ENCODE results near the gene CD101.

The CD101 gene

DNA sequence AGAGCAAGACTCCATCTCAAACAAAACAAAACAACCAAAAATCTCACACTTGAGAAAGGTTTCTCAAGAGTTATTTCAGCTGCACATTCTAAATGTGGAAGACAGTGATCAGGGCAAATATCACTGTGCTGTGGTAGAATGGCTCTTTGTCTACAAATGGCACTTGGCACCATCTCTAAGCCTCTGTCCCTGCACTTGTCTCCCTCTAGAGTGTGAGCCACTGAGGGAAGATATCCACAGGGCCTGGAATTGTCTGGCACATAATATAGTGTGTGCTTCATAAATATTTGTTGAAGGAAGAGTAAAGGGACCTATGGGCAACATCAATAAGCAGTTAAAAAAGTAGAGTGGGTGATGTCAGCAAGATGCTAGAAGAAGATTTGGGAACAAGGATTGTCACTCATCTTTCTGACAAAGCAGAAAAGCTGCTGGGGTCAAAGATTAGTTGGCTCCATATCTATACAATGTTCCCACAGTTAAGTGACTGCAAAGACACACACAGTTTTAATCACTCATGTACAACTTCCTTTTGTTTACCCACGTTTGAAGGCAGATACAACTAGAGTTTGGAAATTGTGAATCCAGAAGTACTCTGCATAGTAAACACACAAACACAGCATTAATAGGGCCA is 19.1 kb downstream of the CD101 start:
- DNase-seq, result no peak

DNA sequence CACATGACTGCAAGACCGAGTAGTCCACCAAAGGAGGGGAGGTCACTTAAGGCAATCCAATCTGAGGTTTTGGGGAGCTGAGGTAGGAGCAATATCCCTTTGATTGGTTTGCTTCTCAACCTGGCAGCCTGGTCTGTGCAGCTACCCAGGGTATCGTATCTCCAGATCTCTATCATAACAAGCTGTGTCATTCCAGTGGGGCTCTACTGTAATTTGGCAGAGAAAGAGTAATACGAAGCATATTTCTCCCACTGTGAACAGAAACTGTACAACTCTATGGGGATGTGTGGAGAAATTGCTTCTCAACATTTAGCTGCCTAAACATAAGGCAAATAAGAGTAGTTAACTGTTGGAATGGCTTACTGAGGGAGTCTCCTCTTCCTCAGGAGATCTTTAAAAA is 20.6 kb downstream of the CD101 start:
- no peak for DNase-seq

DNA sequence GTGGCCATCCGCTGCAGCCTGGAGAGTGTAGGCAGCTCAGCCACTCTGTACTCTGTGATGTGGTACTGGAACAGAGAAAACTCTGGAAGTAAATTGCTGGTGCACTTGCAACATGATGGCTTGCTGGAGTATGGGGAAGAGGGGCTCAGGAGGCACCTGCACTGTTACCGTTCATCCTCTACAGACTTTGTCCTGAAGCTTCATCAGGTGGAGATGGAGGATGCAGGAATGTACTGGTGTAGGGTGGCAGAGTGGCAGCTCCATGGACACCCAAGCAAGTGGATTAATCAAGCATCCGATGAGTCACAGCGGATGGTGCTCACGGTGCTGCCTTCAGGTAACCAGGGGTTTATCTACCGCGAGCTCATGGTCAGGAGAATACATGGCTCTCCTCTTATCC is 24.0 kb downstream of the CD101 start:
- DNase-seq, result no peak

DNA sequence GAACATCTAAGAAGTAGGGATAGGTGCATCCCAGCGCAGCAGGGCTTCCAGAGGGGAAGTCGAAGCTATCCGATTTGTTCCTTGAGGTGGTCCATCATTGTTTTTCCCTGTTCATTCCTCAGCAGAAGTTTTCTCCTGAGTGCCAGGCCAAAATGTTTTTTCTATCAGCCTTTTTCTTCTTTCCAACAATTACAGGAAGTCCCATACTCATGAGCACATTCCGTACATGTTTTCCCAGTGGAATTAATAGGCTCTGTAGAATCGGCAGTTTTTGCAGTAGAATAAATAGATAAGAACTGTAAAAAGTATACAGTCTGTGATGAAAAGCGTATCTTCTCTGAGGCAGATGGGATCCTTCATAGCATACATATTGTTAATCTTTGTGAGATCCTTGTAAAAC is 24.8 kb downstream of the CD101 start:
- no peak for DNase-seq

DNA sequence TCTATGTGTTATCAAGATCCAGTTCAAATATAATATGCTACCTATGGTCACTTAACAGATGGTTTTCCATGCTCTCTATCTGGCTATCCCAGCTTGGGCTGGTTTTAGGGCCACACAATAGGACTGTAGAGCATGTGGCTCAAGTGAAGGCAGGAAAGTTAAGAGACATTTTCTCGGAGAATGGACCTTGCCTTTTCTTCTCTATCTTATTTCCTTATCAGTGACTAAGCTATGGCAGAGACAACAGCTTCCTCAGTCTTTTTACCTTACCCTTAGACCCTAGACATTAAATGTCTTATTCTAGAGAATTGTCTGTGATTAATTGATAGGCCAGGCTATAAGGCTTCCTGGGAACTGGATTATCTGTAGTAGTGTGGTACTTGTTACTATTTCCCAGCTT is 28.1 kb downstream of the CD101 start:
- no peak for DNase-seq

DNA sequence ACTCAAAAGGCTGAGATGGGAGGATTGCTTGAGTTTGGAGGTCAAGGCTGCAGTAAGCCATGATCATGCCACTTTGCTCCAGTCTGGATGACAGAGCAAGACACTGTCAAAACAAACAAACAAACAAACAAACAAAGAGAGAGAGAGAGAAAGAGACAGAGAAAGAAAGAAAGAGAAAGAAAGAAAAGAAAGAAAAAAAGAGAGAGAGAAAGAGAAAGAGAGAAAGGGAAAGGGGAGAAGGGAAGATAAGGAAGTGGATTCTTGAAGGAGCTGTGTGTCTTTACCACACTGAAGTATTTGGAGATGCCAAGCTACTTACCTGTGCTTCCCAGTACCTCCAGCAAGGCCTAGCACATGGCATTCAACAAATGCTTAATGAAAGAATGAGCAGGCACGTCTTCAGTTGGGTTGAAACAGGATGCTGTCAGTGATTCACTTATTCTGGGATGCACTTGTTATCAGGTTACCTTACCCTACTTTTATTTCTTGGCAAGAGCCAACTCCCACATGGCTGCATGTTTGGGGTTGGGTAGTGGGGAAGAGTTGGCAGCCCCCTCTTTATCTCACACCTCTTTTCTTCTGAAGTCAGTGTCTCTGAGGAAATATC is 28.8 kb downstream of the CD101 start:
- DNase-seq, result no peak

DNA sequence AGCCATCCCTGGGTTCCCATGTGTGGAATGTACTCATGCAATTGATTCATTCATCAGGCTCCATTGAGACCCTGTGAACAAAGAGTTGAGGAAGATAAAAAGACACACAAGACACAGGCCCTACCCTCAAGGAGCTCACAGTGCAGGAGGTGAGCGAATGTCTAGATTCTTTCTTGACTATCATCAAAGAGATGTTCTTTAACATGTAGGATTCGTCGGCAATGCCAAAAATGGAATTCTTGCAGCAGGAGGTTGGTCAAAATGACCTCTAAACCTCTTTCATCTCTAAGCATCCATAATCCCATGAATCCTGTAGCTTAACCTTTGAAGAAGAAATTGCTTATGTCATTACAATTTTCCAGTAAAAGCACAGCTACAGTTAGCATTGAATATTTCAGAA is 30.7 kb downstream of the CD101 start:
- DNase-seq, result no peak

DNA sequence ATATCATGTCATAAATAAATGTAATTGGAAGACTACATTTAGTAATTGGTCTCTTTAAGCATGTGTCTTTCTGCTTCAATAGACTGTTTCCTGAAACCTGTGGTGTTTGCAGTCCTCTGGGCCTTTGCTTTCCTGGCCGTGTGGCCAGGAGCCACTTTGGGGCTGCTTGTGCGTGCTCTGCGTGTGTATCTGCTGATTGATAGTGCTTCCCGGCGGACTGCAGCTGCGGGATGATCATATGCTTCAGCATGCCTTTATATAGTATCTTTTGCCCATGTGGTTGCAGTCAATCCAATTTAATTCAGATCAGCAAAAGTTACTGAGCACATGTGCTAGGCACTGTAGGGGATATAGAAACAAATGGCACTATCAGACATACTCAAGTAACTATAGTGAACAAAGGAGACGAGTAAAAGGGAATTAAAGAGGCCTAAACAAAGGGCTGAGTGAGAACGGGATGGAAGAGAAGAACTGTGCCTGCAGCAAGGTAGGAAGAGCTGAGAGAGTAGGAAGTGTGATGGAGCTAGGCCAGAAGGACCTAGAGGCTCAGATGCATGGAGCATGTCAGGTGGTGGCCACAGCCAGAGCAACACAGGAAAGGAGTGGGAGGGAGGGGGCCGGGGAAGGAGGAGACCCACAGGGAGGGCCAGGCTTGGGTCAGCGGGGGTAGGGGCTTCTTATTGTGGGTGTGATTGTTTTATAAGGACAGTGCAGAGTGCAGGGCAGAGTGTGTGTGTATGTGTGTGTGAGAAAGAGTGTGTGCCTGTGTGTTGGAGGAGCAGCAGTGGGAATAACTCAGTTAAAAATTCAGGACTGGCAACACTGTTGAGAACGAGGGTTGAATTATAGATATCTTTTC is 31.4 kb downstream of the CD101 start:
- no peak for DNase-seq

DNA sequence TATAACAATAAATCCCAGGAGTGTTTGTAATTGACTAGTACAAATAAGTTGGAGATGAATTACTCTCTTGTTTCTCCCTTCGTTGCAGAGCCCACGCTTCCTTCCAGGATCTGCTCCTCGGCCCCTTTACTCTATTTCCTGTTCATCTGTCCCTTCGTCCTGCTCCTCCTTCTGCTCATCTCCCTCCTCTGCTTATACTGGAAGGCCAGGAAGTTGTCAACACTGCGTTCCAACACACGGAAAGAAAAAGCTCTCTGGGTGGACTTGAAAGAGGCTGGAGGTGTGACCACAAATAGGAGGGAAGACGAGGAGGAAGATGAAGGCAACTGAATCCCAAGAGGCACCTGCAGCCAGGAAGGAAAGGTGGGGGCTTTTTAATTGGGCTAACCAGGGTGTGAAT is 32.2 kb downstream of the CD101 start:
- no peak for DNase-seq

DNA sequence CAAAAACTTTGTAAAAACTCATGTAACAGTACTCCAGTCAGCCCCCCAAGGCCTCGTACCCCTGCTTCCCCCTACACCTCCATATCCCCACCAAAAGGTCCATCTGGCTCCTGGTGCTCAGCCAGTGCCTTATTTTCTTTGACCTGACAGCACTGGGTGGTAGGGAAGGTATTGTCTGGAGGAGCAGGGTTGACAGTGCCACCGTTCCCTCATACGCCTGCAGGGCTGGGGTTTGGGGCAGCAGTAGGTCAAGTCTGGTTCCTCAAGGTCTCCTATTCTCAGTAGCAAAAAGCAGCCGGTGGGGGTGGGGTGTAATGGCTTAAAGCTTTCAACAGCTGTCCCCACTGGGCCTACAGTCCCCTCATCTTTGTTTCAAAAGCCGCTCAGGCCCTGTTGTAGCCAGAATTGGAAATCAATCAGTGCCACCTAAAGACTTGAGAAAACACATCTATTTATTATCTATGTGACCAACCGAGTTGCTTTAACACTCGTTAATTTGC is 33.3 kb downstream of the CD101 start:
- no peak for DNase-seq

DNA sequence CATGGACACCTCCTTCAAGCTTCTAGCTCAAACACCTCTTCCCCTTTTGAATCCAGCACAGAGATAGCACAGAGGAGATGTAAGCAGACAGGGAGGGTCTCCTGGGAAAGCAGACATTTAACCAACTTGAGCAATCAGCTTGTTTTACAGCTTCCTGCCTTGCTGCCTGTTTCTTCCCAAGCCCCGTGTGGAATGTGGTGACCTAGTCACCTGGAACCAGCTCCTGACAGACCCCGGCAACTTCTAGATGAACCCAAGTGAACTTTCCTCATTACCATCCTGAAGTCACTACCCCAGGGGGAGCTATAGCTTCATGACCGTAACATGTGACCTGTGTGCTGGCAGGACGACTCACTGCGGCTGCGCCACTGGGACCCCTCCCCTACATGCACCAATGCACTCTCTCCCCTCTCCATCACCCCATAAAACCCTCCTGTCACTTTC is 34.5 kb downstream of the CD101 start:
- DNase-seq, result no peak

DNA sequence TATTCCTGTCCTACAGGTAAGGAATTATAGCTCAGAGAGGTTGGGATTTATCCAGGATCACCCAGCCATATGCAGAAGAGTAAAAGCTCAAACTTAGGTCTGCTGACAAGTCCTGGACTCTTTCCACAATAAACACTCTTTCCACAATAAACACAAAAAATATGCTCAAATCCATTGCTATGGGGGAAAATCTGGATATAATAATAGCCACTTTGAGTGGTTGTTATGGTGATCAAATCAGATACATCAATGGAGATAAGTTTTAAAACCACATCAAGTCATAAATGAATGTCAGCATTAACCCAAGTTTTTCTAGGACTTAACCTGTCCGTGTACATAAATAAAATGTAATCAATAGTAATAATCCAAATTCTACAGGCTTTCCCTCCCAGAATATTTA is 36.2 kb downstream of the CD101 start:
- no peak for DNase-seq

DNA sequence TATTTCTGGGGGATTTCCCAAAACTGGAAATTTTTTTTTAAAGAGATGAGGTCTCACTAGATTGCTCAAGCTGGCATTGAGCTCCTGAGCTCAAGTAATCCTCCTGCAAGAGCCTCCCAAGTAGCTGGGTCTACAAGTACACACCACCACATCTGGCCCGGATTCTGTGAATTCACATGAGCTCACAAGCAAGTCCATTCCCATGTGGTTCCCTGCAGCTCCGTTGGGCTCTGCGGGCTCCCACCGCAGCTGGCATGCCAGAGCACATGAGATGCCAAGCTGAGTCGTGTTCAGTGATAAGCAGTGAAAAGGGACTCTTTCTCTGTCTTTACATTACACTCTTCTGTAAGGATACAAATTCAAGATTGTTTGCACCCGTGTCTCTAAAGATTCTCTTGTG is 36.7 kb downstream of the CD101 start:
- DNase-seq, result no peak

DNA sequence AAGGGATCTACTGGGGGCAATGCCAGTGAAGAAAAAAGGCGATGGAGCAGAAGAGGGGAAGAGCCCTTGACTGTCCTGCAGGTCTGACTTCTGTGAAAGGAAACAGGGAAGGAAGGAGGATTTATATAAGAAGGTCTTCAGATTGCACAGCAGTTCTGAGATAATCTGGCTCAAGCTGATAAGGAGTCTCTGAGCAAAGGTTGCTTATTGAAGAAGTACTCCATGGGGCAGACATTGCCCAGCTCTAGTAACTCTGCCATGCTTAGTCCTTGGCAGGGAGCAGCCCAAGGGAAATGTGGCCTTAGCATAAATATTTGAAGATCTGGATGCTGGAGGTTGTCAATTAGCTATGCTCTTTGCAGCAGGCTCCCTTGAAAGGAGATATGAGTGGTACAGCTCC is 42.7 kb downstream of the CD101 start:
- no peak for DNase-seq

DNA sequence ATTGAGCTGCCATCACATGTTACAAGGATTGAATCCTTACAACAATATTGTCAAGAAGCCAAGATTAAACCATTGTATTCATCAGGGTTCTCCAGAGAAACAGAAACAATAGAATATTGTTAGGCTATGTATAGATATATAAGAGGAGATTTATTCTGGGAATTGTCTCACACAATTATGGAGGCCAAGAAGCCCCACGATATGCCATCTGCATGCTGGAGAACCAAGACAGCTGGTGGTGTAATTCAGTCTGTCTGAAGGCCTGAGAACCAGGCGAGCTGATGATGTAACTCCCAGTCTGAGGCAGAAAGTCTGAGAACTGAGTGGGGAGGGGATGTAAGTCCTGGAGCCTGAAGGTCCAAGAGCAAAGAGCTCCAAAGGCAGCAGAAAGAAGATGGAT is 44.1 kb downstream of the CD101 start:
- DNase-seq, result no peak

DNA sequence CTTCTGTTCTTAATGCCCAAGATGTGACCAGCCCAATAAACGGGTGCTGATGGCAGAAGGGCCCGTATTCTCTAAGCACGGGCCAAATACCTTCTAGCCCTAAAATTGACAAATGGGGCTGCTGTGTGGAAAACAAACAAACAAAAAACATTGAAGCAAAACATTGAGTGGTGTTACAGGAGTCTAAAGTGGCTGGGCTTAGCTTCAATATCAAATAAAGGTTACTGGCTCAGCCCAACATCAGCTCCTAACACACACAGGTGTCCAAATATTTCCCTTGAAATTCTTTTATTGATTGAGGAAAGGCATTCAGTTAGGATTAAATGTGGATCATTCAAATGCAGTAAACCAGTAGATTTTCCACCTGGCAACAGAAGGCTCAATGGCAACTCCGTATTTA is 45.2 kb downstream of the CD101 start:
- no peak for DNase-seq

DNA sequence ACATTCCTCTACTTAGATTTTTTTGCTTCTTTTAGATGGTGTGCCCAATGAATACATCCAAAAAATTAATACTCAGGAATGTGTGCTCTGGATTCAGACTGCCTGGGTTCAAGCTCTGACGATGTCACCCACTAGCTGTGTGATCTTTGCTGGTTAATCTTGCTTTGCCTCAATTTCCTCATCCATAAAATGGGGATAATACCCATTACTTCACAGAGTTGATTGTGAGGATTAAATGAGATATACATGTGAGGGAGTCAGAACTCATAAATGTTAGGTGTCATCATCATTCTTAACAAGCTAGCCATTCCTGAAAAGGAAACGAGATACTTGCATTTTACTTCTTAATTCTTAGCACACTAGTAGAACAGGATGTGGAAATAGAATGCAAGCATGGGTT is 45.7 kb downstream of the CD101 start:
- no peak for DNase-seq

DNA sequence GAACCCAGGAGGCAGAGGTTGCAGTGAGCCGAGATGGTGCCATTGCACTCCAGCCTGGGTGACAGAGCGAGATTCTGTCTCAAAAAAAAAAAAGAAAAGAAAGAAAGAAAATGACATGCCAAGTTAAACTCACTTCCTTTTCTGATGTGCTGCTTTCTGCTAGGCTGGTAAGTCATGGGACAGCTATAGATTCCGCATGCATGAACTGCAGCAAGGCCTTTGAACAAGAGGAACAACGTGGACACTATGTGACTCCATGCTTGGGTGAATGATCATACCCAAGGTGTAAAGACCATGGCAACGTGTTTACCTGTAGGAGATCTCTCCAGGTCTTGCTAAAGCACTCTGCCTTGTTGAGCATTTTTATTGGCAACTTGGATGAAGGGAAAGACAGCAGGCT is 48.3 kb downstream of the CD101 start:
- DNase-seq, result no peak

DNA sequence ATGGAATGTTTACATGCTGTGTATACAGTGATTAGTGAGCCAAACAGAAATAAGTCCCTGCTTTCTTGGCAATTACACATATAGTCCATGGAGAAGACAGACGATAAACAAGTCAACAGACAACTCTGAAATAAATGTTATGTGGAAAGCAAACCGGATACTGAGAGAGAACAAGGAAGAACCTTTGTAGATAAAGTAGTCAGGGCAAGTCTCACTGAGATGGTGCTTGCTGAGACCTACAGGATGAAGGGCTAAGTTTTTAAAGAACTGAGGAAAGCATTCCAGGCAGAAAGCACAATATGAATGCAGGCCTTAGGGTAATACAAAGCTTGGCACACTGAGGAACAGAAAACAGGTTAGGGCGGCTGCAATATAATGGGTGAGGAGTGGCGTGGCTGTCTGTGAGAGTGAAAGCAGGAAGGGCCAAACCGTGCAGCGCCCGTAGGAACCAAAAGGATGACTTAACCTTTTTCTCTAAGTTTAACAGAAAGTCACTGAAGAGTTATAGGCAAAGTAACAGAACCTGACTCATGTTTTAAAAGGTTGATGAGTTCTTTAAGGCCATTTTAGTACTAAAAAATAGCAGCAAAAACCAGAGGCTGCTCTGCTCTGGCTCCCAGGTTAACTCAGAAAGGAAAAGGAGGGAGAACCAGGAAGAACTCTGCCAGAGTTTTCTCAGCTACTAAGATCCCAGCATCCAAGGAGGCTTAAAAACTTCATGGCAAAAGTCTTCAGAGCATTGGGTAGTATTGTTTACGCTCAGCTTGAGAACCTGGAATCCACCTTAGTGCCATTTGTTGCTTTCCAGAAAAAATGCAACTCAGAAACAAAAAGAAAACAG is 49.9 kb downstream of the CD101 start:
- peak; percentile 32 for DNase-seq

DNA sequence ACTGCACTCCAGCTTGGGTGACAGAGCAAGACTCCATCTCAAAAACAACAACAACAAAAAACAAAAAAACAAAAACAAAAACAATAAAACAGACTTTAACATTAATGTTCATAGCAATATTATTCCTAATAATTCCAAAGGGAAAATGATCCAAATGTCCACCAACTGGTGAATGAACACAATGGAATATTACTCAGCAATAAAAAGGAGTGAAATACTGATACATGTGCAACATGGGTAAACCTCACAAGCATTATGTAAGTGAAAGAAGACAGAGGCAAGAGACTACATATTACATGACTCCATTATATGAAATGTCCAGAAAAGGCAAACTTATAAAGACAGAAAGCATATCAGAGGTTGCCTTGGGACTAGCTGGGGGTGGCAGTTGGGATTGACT is 52.5 kb downstream of the CD101 start:
- DNase-seq, result no peak

DNA sequence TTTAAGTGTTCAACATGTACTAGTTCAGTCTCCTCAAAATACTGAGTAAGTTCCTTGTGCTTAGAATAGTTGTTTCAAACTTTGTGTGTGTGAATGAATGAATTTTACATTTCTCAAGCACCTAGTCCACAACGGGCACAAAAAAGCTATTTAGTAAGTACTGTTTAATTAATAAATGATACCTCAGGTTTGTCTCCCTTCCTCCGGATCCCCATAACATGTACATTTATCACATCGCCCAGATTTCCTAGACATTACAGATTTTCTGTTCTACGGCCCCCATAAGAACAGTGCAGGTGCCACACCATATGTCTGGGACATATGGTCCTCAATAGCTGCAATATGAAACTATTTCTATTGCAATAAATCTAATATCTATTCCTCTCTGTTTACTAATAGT is 57.2 kb downstream of the CD101 start:
- DNase-seq, result no peak

DNA sequence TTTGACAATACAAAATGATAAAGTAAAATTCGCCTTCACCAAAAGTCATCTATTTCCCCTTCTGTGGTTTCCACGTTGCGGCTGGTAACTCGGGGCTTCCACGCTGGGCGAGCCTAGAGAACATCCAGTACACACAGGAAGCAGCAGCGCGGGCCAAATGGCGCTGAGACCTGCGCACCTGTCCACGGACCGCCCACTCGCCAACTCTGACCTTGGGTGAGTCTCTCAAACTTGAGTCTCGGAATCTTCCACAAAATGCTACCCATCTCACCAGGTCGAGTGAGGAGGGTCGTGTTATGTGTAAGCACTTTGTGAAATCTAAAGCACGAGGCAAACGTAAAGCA is 57.7 kb downstream of the CD101 start:
- peak; percentile 72 for DNase-seq

Measured in GDM1 (cell line).